Testis (tissue), 2 donors: ENCODE measurements around the gene RNF213.

Experiments
- POLR2A ChIP-seq: fragments of 450-650 bp; IDR thresholded peaks from one replicate; pipeline ENCODE4 v1.6.1; 2017; ENCODE audit warnings: antibody characterized with exemption, mild to moderate bottlenecking, moderate library complexity
- TF ChIP-seq, protein P1 (sequence below), 3 experiments: fragments of 450-650 bp in 2 of 3; fragments of 200-600 bp in 1 of 3; sonication (generic) in 1 of 3; IDR thresholded peaks; one replicate each; pipeline ENCODE4 v1.5.1; 2016 to 2019; ENCODE audit warnings: antibody characterized with exemption in 3 of 3, mild to moderate bottlenecking in 2 of 3, moderate library complexity in 1 of 3

DNA sequence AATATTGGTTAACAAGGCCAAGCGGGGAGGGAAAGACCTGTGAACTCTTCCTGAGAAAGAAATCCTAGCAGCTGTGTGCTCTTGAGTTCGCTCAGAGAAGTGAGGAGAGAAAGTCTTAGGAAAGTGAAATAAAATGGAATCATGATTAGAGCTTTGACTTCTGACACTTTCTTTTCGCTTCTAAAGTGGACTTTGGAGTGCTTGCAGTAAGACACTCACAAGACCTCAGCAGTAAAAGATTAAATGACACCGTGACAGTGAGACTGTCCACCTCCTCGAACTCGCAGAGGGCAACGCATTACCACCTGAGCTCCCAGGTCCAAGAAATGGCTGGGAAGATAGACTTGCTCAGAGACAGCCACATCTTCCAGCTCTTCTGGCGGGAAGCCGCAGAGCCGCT, 71.2 kb downstream of the RNF213 start:
- TF ChIP-seq, protein P1, sequence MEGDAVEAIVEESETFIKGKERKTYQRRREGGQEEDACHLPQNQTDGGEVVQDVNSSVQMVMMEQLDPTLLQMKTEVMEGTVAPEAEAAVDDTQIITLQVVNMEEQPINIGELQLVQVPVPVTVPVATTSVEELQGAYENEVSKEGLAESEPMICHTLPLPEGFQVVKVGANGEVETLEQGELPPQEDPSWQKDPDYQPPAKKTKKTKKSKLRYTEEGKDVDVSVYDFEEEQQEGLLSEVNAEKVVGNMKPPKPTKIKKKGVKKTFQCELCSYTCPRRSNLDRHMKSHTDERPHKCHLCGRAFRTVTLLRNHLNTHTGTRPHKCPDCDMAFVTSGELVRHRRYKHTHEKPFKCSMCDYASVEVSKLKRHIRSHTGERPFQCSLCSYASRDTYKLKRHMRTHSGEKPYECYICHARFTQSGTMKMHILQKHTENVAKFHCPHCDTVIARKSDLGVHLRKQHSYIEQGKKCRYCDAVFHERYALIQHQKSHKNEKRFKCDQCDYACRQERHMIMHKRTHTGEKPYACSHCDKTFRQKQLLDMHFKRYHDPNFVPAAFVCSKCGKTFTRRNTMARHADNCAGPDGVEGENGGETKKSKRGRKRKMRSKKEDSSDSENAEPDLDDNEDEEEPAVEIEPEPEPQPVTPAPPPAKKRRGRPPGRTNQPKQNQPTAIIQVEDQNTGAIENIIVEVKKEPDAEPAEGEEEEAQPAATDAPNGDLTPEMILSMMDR (IDR thresholded peaks at IDR 0.05) = no peak
- TF ChIP-seq POLR2A = no peak
